ENCODE results near the gene WNT2.

Gene WNT2

DNA sequence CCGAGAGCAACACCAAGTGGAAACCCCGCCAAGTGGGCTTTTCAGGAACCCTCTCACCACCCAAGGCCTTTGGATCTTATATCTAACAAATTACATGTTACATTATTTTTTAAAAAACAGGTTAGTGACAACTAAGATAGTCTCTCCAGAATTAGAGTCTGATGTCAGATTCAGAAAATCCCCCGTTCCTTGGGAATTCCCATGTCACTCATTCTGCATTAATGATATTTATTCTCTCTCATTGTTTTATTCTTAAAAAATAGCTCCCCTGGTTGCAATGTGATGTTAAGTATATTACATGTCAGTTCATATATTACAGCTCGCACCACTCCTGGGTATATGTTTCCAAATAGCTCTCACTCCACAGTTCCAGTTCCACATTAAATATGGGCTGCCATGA lies 81.8 kb downstream of the WNT2 start:
- DNase-seq (ENCODE audit: low spot score), result no peak
- Histone ChIP-seq H3K27ac (no peak overlapping the region), H3K4me3 (no peak overlapping the region)
- no peak for TF ChIP-seq CTCF (IDR thresholded peaks at IDR 0.05)

GRCh38 chr7:117238937-117239336 lies 83.9 kb downstream of the WNT2 start:
- no peak for TF ChIP-seq CTCF (IDR thresholded peaks at IDR 0.05)
- DNase-seq (ENCODE audit: low spot score), result no peak

DNA sequence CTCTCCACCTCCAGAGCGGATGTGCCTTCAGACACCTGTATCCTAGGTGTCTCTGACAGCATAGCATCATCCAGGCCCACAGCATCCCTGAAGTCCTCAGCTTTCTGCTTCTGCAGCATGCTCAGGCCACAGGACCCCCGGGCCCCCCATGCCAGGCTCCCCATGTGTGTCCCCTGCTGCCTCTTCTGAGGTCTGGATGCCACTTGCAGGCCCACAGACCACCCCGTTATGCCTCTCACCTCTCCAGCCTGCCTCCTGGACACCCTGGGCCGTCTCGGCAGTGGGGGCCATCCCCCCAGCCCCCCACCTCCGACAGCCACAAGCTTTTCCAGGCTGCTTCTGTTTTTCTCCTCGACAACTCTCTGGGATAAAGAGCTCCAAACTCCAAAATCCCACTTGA lies 84.4 kb downstream of the WNT2 start:
- no peak for TF ChIP-seq CTCF (IDR thresholded peaks at IDR 0.05)
- no peak for DNase-seq (ENCODE audit: low spot score)
- Histone ChIP-seq H3K4me3 (no peak overlapping the region), H3K27ac (no peak overlapping the region)

More at GRCh38 chr7:117238937-117239336, 83.9 kb downstream of the WNT2 start:
- Histone ChIP-seq H3K4me3 (no peak overlapping the region), H3K27ac (no peak overlapping the region)

GRCh38 chr7:117237646-117238045 lies 85.2 kb downstream of the WNT2 start:
- Histone ChIP-seq H3K4me3 (no peak overlapping the region), H3K27ac (no peak overlapping the region)
- DNase-seq (ENCODE audit: low spot score), result no peak
- no peak for TF ChIP-seq CTCF (IDR thresholded peaks at IDR 0.05)

GRCh38 chr7:117231047-117231359 lies 91.9 kb downstream of the WNT2 start:
- Histone ChIP-seq H3K27ac (no peak overlapping the region), H3K4me3 (no peak overlapping the region)
- DNase-seq (ENCODE audit: low spot score), result no peak
- no peak for TF ChIP-seq CTCF (IDR thresholded peaks at IDR 0.05)

- no peak for TF ChIP-seq CTCF (IDR thresholded peaks at IDR 0.05)
- Histone ChIP-seq H3K27ac (no peak overlapping the region), H3K4me3 (no peak overlapping the region)
- DNase-seq (ENCODE audit: low spot score), result no peak
These were observed 92.4 kb downstream of the WNT2 start for GRCh38 chr7:117230276-117231046.

- H3K4me3 ChIP-seq, result no peak overlapping the region
- no peak for DNase-seq (ENCODE audit: low spot score)
- no peak for TF ChIP-seq CTCF (IDR thresholded peaks at IDR 0.05)
- no peak overlapping the region for H3K27ac ChIP-seq
These were observed 93.5 kb downstream of the WNT2 start for GRCh38 chr7:117229350-117229749.
